Peyer's patch (tissue), 4 donors: ENCODE results near the gene ADK.

Experiments
- POLR2A ChIP-seq, 2 donors: fragments of 450-650 bp; IDR thresholded peaks; one replicate each; pipeline ENCODE4 v1.5.1; 2017; ENCODE audit warnings: antibody characterized with exemption in 2 of 2, mild to moderate bottlenecking in 2 of 2, moderate library complexity in 2 of 2
- TF ChIP-seq, protein P1 (sequence below), 6 experiments: fragments of 450-650 bp in 4 of 6; fragments of 200-600 bp in 2 of 6; sonication (generic) in 1 of 6; IDR thresholded peaks; one replicate each; pipeline ENCODE4 v1.5.1; 2017 to 2019; ENCODE audit warnings: antibody characterized with exemption in 6 of 6, mild to moderate bottlenecking in 3 of 6, moderate library complexity in 1 of 6

GRCh38 chr10:74635655-74636054, 484.6 kb downstream of the ADK start:
- TF ChIP-seq, protein P1, sequence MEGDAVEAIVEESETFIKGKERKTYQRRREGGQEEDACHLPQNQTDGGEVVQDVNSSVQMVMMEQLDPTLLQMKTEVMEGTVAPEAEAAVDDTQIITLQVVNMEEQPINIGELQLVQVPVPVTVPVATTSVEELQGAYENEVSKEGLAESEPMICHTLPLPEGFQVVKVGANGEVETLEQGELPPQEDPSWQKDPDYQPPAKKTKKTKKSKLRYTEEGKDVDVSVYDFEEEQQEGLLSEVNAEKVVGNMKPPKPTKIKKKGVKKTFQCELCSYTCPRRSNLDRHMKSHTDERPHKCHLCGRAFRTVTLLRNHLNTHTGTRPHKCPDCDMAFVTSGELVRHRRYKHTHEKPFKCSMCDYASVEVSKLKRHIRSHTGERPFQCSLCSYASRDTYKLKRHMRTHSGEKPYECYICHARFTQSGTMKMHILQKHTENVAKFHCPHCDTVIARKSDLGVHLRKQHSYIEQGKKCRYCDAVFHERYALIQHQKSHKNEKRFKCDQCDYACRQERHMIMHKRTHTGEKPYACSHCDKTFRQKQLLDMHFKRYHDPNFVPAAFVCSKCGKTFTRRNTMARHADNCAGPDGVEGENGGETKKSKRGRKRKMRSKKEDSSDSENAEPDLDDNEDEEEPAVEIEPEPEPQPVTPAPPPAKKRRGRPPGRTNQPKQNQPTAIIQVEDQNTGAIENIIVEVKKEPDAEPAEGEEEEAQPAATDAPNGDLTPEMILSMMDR (IDR thresholded peaks at IDR 0.05), result no peak
- TF ChIP-seq POLR2A (IDR thresholded peaks at IDR 0.05), result no peak
